Naive thymus-derived CD4-positive, alpha-beta T cell (primary cell): ENCODE measurements around the gene CALN1. TPM values are rescaled to one million over a fixed set of nuclear protein-coding genes. Genes with fewer than 3 reads are reported as not detected.

Experiments
- ATAC-seq: fragments of 150-1000 bp; cut with Tn5 transposase; 2 replicates; pipeline ENCODE4 v1.10.0; 2021; ENCODE audit warnings: mild to moderate bottlenecking, moderate library complexity
- CTCF ChIA-PET: fragments of 350-600 bp; sonication (Branson Sonifier 250); formaldehyde crosslinking; loops from one replicate; lab custom pipeline; 2021; ENCODE audit warnings: antibody characterized with exemption; lab: Charles Lee
- POLR2A ChIA-PET: fragments of 350-600 bp; sonication (Branson Sonifier 250); formaldehyde crosslinking; loops from one replicate; lab custom pipeline; 2021; ENCODE audit warnings: antibody characterized with exemption, inconsistent platforms; lab: Charles Lee
- DNase-seq, 9 donors: peaks; one replicate each; pipeline versions ENCODE4 v3.0.0 to v3.0.0-alpha.2; 2020 to 2022; ENCODE audit warnings: mixed read lengths in 1 of 9
- H3K27ac ChIP-seq: one replicate; pipeline ENCODE4 v1.7.0; 2013; ENCODE audit warnings: mild to moderate bottlenecking, low read depth, low read length, moderate library complexity
- H3K27me3 ChIP-seq, 2 donors: one replicate each; pipeline ENCODE4 v1.7.0; 2013; ENCODE audit warnings: low read length in 2 of 2, mild to moderate bottlenecking in 2 of 2, moderate library complexity in 2 of 2; ENCODE audit not compliant: control insufficient read depth in 2 of 2, insufficient read depth in 2 of 2
- H3K36me3 ChIP-seq, 3 experiments: 1 replicate in 2 of 3; 2 replicates in 1 of 3; pipeline ENCODE4 v1.7.0; 2013; ENCODE audit warnings: low read length in 3 of 3, mild to moderate bottlenecking in 3 of 3, moderate library complexity in 1 of 3; ENCODE audit not compliant: insufficient read depth in 3 of 3, control insufficient read depth in 2 of 3
- H3K4me1 ChIP-seq, 2 donors: one replicate each; pipeline ENCODE4 v1.7.0; 2013; ENCODE audit warnings: low read length in 2 of 2, mild to moderate bottlenecking in 2 of 2, moderate library complexity in 1 of 2; ENCODE audit not compliant: control insufficient read depth in 2 of 2, insufficient read depth in 2 of 2
- H3K4me3 ChIP-seq: 2 replicates; pipeline ENCODE4 v1.7.0; 2013; ENCODE audit warnings: mild to moderate bottlenecking, low read length
- H3K9me3 ChIP-seq, 3 experiments: 1 replicate in 2 of 3; 2 replicates in 1 of 3; pipeline ENCODE4 v1.7.0; 2013; ENCODE audit warnings: low read length in 3 of 3; ENCODE audit not compliant: control insufficient read depth in 2 of 3
- H3K27ac Mint-ChIP-seq, 9 donors: one replicate each; pipeline ENCODE4 v1.8.0; 2020 to 2022; ENCODE audit warnings: mixed read lengths in 9 of 9, mild to moderate bottlenecking in 8 of 9, moderate library complexity in 5 of 9, inconsistent platforms in 2 of 9
- H3K27me3 Mint-ChIP-seq, 5 donors: one replicate each; pipeline ENCODE4 v1.8.0; 2021 to 2022; ENCODE audit warnings: mixed read lengths in 5 of 5, mild to moderate bottlenecking in 1 of 5
- H3K36me3 Mint-ChIP-seq, 5 donors: one replicate each; pipeline ENCODE4 v1.8.0; 2020 to 2022; ENCODE audit warnings: mixed read lengths in 5 of 5, mild to moderate bottlenecking in 3 of 5, inconsistent platforms in 1 of 5
- H3K4me1 Mint-ChIP-seq, 7 donors: one replicate each; pipeline ENCODE4 v1.8.0; 2020 to 2022; ENCODE audit warnings: mixed read lengths in 7 of 7, mild to moderate bottlenecking in 3 of 7, inconsistent platforms in 1 of 7
- H3K4me3 Mint-ChIP-seq, 10 donors: one replicate each; pipeline ENCODE4 v1.8.0; 2020 to 2022; ENCODE audit warnings: mild to moderate bottlenecking in 10 of 10, mixed read lengths in 10 of 10, moderate library complexity in 6 of 10, inconsistent platforms in 2 of 10
- H3K9me3 Mint-ChIP-seq, 11 donors: one replicate each; pipeline ENCODE4 v1.8.0; 2020 to 2022; ENCODE audit warnings: mixed read lengths in 11 of 11, mild to moderate bottlenecking in 4 of 11, inconsistent platforms in 1 of 11, moderate library complexity in 1 of 11
- intact Hi-C, 2 donors: fragments of 100-400 bp; cut with micrococcal nuclease; formaldehyde crosslinking; loops; one replicate each; pipeline ENCODE4 v1.15.1; 2023
- polyA plus RNA-seq, 2 donors: library from polyadenylated mRNA; unstranded; fragments of 300-500 nt; fragmentation: Illumina TruSeq; gene quantifications; one replicate each; pipeline ENCODE4 v1.2.3, GENCODE V29; 2021
- total RNA-seq, 6 experiments: library from RNA in 5 of 6; stranded (reverse) in 5 of 6; gene quantifications; 1 replicate in 5 of 6; 2 replicates in 1 of 6; pipeline ENCODE4 v1.2.3 and lab custom pipeline; 2021 to 2026

CALN1 gene
- total and polyA plus RNA-seq, 7 experiments from 2014 or later = 0.03 to 0.17 TPM; not detected in 5

- no peaks in the 10 kb centered on the region for H3K27me3 ChIP-seq
- H3K9me3 ChIP-seq = no peaks in the 10 kb centered on the region
- H3K27ac ChIP-seq = no peak overlapping the region
- H3K27ac Mint-ChIP-seq = no peak overlapping the region
- ATAC-seq (no peak), DNase-seq (no peak)
- CTCF ChIA-PET = no interaction called here
- peaks cover 0 to 22% (median 8%) of the 10 kb centered on the region in 11 donors for H3K9me3 Mint-ChIP-seq
- H3K4me3 Mint-ChIP-seq = no peak overlapping the region
- intact Hi-C loops = no loop called here
- H3K4me1 ChIP-seq = no peaks in the 10 kb centered on the region
- no peaks in the 10 kb centered on the region for H3K27me3 Mint-ChIP-seq
- no peak overlapping the region for H3K4me3 ChIP-seq
- POLR2A ChIA-PET = no interaction called here
- H3K36me3 Mint-ChIP-seq = no peaks in the 10 kb centered on the region
- H3K4me1 Mint-ChIP-seq = no peaks in the 10 kb centered on the region
- no peaks in the 10 kb centered on the region for H3K36me3 ChIP-seq
Observed at GRCh38 chr7:72153132-72153512, 259.0 kb downstream of the CALN1 start.

GRCh38 chr7:72152161-72153131 is 259.7 kb downstream of the CALN1 start:
- DNase-seq = peak in 1 of 9 donors; percentile 4
- POLR2A ChIA-PET = no interaction called here
- CTCF ChIA-PET = no interaction called here
- peaks cover 0 to 19% (median 8%) of the 10 kb centered on the region in 11 donors for H3K9me3 Mint-ChIP-seq
- intact Hi-C loops = no loop called here
- Histone ChIP-seq H3K4me1 (no peaks in the 10 kb centered on the region), H3K27ac (no peak overlapping the region), H3K4me3 (no peak overlapping the region), H3K36me3 (no peaks in the 10 kb centered on the region), H3K9me3 (no peaks in the 10 kb centered on the region), H3K27me3 (no peaks in the 10 kb centered on the region)
- H3K4me3 Mint-ChIP-seq = no peak overlapping the region
- no peaks in the 10 kb centered on the region for H3K36me3 Mint-ChIP-seq
- no peaks in the 10 kb centered on the region for H3K27me3 Mint-ChIP-seq
- no peak for ATAC-seq
- peak overlapping the region in 2 of 9 donors; percentile 60 to 82 for H3K27ac Mint-ChIP-seq
- H3K4me1 Mint-ChIP-seq = no peaks in the 10 kb centered on the region

- H3K9me3 ChIP-seq = peaks cover 0 to 3% (median 0%) of the 10 kb centered on the region in 3 experiments
- Mint-ChIP-seq H3K4me3 (no peak overlapping the region), H3K27ac (no peak overlapping the region), H3K4me1 (no peaks in the 10 kb centered on the region), H3K27me3 (peaks cover 0 to 7% (median 0%) of the 10 kb centered on the region in 5 donors), H3K36me3 (peaks cover 0 to 12% (median 0%) of the 10 kb centered on the region in 5 donors), H3K9me3 (peaks cover 0 to 27% (median 15%) of the 10 kb centered on the region in 11 donors)
- ChIA-PET POLR2A (no interaction called here), CTCF (no interaction called here)
- H3K27me3 ChIP-seq = no peaks in the 10 kb centered on the region
- no peak overlapping the region for H3K27ac ChIP-seq
- H3K36me3 ChIP-seq = no peaks in the 10 kb centered on the region
- intact Hi-C loops = no loop called here
- DNase-seq = no peak
- no peak overlapping the region for H3K4me3 ChIP-seq
- no peaks in the 10 kb centered on the region for H3K4me1 ChIP-seq
- no peak for ATAC-seq
Observed at GRCh38 chr7:72140566-72140965, 271.6 kb downstream of the CALN1 start.

- H3K4me3 Mint-ChIP-seq = no peak overlapping the region
- ATAC-seq = no peak
- no peaks in the 10 kb centered on the region for H3K27me3 Mint-ChIP-seq
- peaks cover 0 to 3% (median 0%) of the 10 kb centered on the region in 3 experiments for H3K9me3 ChIP-seq
- ChIA-PET POLR2A (no interaction called here), CTCF (no interaction called here)
- H3K27ac ChIP-seq = no peak overlapping the region
- H3K4me1 Mint-ChIP-seq = no peaks in the 10 kb centered on the region
- no peaks in the 10 kb centered on the region for H3K4me1 ChIP-seq
- peaks cover 5 to 52% (median 13%) of the 10 kb centered on the region in 11 donors for H3K9me3 Mint-ChIP-seq
- H3K4me3 ChIP-seq = no peak overlapping the region
- no peaks in the 10 kb centered on the region for H3K36me3 ChIP-seq
- intact Hi-C loops = no loop called here
- H3K27ac Mint-ChIP-seq = no peak overlapping the region
- H3K27me3 ChIP-seq = no peaks in the 10 kb centered on the region
- H3K36me3 Mint-ChIP-seq = peaks cover 0 to 9% (median 0%) of the 10 kb centered on the region in 5 donors
- no peak for DNase-seq
Observed at GRCh38 chr7:72127136-72127535, 285.0 kb downstream of the CALN1 start.

- no peaks in the 10 kb centered on the region for H3K27me3 ChIP-seq
- Mint-ChIP-seq H3K9me3 (peaks cover 0 to 35% (median 6%) of the 10 kb centered on the region in 11 donors), H3K27me3 (no peaks in the 10 kb centered on the region), H3K36me3 (no peaks in the 10 kb centered on the region), H3K27ac (no peak overlapping the region), H3K4me1 (no peaks in the 10 kb centered on the region), H3K4me3 (no peak overlapping the region)
- H3K4me1 ChIP-seq = no peaks in the 10 kb centered on the region
- no peak overlapping the region for H3K27ac ChIP-seq
- no peak overlapping the region for H3K4me3 ChIP-seq
- DNase-seq = no peak
- peaks cover 0 to 6% (median 0%) of the 10 kb centered on the region in 3 experiments for H3K9me3 ChIP-seq
- CTCF ChIA-PET = no interaction called here
- POLR2A ChIA-PET = no interaction called here
- intact Hi-C loops = no loop called here
- H3K36me3 ChIP-seq = no peaks in the 10 kb centered on the region
- ATAC-seq = no peak
Observed at GRCh38 chr7:72123913-72124312, 288.2 kb downstream of the CALN1 start.

- H3K27ac Mint-ChIP-seq = no peak overlapping the region
Observed at GRCh38 chr7:72118366-72118765, 293.8 kb downstream of the CALN1 start.

More at GRCh38 chr7:72118366-72118765, 293.8 kb downstream of the CALN1 start:
- peaks cover 0 to 4% (median 0%) of the 10 kb centered on the region in 5 donors for H3K27me3 Mint-ChIP-seq
- peaks cover 4 to 16% (median 7%) of the 10 kb centered on the region in 11 donors for H3K9me3 Mint-ChIP-seq
- ChIA-PET POLR2A (no interaction called here), CTCF (no interaction called here)
- H3K4me1 ChIP-seq = no peaks in the 10 kb centered on the region
- no peak overlapping the region for H3K27ac ChIP-seq
- no peaks in the 10 kb centered on the region for H3K36me3 Mint-ChIP-seq
- DNase-seq (no peak), ATAC-seq (no peak)
- H3K4me3 Mint-ChIP-seq = no peak overlapping the region
- H3K4me1 Mint-ChIP-seq = no peaks in the 10 kb centered on the region
- intact Hi-C loops = no loop called here
- no peak overlapping the region for H3K4me3 ChIP-seq
- H3K9me3 ChIP-seq = peaks cover 0 to 3% (median 0%) of the 10 kb centered on the region in 3 experiments
- H3K36me3 ChIP-seq = no peaks in the 10 kb centered on the region
- no peaks in the 10 kb centered on the region for H3K27me3 ChIP-seq
